Endothelial cell of umbilical vein (primary cell): ENCODE data around the gene FCMR. TPM values are rescaled to one million over a fixed set of nuclear protein-coding genes. Genes with fewer than 3 reads are reported as not detected.

ENCODE experiments used
- BruUV-seq: library from RNA; stranded (reverse); fragments of 400-500 nt; replicated peaks from 2 replicates; lab custom pipeline; 2021; lab: Mats Ljungman, UMichigan
- CTCF ChIA-PET: fragments of 300-600, 350-600 bp; sonication (Branson Sonifier 250); formaldehyde crosslinking; loops from one replicate; lab custom pipeline; 2021; ENCODE audit warnings: antibody characterized with exemption, inconsistent platforms; lab: Charles Lee
- POLR2A ChIA-PET: fragments of 300-600, 350-600 bp; sonication (Branson Sonifier 250); formaldehyde crosslinking; loops from one replicate; lab custom pipeline; 2021; ENCODE audit warnings: antibody characterized with exemption, inconsistent platforms; lab: Charles Lee
- DNase-seq: peaks from one replicate; pipeline ENCODE4 v3.0.0-alpha.2; 2011; ENCODE audit warnings: low read depth, low spot score
- FAIRE-seq: peaks from 2 replicates; lab custom pipeline; 2011; peaks lifted over from hg19 to GRCh38; lab: Jason Lieb, UNC
- H2AFZ ChIP-seq: 2 replicates; pipeline ENCODE4 v1.6.0; 2012; ENCODE audit warnings: low read depth, low read length, control low read depth, inconsistent platforms
- H3K27ac ChIP-seq: 2 replicates; pipeline ENCODE4 v1.5.1; 2011; ENCODE audit warnings: low read depth, mild to moderate bottlenecking, control low read depth, low read length, moderate library complexity; ENCODE audit not compliant: insufficient read depth
- H3K27me3 ChIP-seq, 2 experiments: 2 replicates each; pipeline versions ENCODE4 v1.6.0 to v1.6.1; 2011; ENCODE audit warnings: low read length in 2 of 2, mixed read lengths in 1 of 2; ENCODE audit not compliant: control insufficient read depth in 2 of 2, insufficient read depth in 2 of 2
- H3K36me3 ChIP-seq, 2 experiments: 2 replicates in 1 of 2; 3 replicates in 1 of 2; pipeline ENCODE4 v1.5.1; 2011; ENCODE audit warnings: low read length in 2 of 2, mild to moderate bottlenecking in 1 of 2, moderate library complexity in 1 of 2; ENCODE audit not compliant: control insufficient read depth in 2 of 2, insufficient read depth in 2 of 2; ENCODE audit errors: extremely low read depth in 1 of 2
- H3K4me1 ChIP-seq: 3 replicates; pipeline ENCODE4 v1.5.1; 2011; ENCODE audit warnings: mild to moderate bottlenecking, low read length; ENCODE audit not compliant: control insufficient read depth, insufficient read depth; ENCODE audit errors: extremely low read depth
- H3K4me2 ChIP-seq: 2 replicates; pipeline ENCODE4 v1.6.1; 2011; ENCODE audit warnings: low read length, control low read depth, mixed read lengths; ENCODE audit not compliant: insufficient read depth
- H3K4me3 ChIP-seq, 3 experiments: fragments of 200-600 bp in 1 of 3; sonication (generic), shearing (Covaris generic) in 1 of 3; replicated peaks in 1 of 3; 2 replicates each; pipeline ENCODE4 v1.5.1; 2011 to 2016; ENCODE audit warnings: control low read depth in 3 of 3, low read length in 3 of 3, mild to moderate bottlenecking in 2 of 3, inconsistent platforms in 1 of 3, low read depth in 1 of 3, moderate library complexity in 1 of 3; ENCODE audit not compliant: insufficient read depth in 1 of 3
- H3K79me2 ChIP-seq: 2 replicates; pipeline ENCODE4 v1.6.0; 2012; ENCODE audit warnings: low read length, inconsistent platforms; ENCODE audit not compliant: control insufficient read depth, insufficient read depth
- H3K9ac ChIP-seq: replicated peaks from 2 replicates; pipeline ENCODE3; 2011; ENCODE audit warnings: low read length, control low read depth; ENCODE audit not compliant: insufficient read depth; ENCODE audit errors: extremely low read depth
- H3K9me1 ChIP-seq: replicated peaks from 3 replicates; pipeline ENCODE4 v1.6.0; 2011; ENCODE audit warnings: mild to moderate bottlenecking, low read length; ENCODE audit not compliant: control insufficient read depth, insufficient read depth; ENCODE audit errors: extremely low read depth
- H3K9me3 ChIP-seq: replicated peaks from 2 replicates; pipeline ENCODE4 v1.5.1; 2012; ENCODE audit warnings: low read length, inconsistent platforms; ENCODE audit not compliant: control insufficient read depth, insufficient read depth
- H4K20me1 ChIP-seq: replicated peaks from 2 replicates; pipeline ENCODE3; 2011; ENCODE audit warnings: mild to moderate bottlenecking, low read length; ENCODE audit not compliant: control insufficient read depth, insufficient read depth; ENCODE audit errors: extremely low read depth
- CTCF ChIP-seq, 2 donors: IDR thresholded peaks; 1 replicate in 1 of 2; 2 replicates in 1 of 2; pipeline ENCODE4 v1.5.1; 2011; ENCODE audit warnings: low read length in 2 of 2, mild to moderate bottlenecking in 2 of 2, moderate library complexity in 2 of 2, control low read depth in 1 of 2, inconsistent platforms in 1 of 2, low read depth in 1 of 2; ENCODE audit not compliant: insufficient read depth in 1 of 2; ENCODE audit errors: extremely low read depth in 1 of 2
- EZH2 ChIP-seq: IDR thresholded peaks from 2 replicates; pipeline ENCODE4 v1.6.1; 2012; ENCODE audit warnings: borderline replicate concordance, low read depth, mild to moderate bottlenecking, moderate library complexity, low read length, inconsistent platforms; ENCODE audit not compliant: severe bottlenecking
- FOS ChIP-seq: IDR thresholded peaks from 2 replicates; pipeline ENCODE4 v1.6.1; 2011; ENCODE audit warnings: mild to moderate bottlenecking, low read length, moderate library complexity, borderline replicate concordance; ENCODE audit not compliant: insufficient read depth
- GATA2 ChIP-seq: IDR thresholded peaks from 2 replicates; pipeline ENCODE4 v1.7.0; 2011; ENCODE audit warnings: low read depth, mild to moderate bottlenecking, moderate library complexity, mixed read lengths, low read length; ENCODE audit not compliant: insufficient read length, insufficient read depth
- JUN ChIP-seq: IDR thresholded peaks from 2 replicates; pipeline ENCODE4 v1.6.1; 2011; ENCODE audit warnings: borderline replicate concordance, low read depth; ENCODE audit not compliant: insufficient read length, insufficient read depth
- MAX ChIP-seq: IDR thresholded peaks from 2 replicates; pipeline ENCODE4 v1.6.1; 2011; ENCODE audit not compliant: insufficient read depth, insufficient read length
- MYC ChIP-seq: IDR thresholded peaks from one replicate; pipeline ENCODE4 v1.6.1; 2011; ENCODE audit warnings: mild to moderate bottlenecking, low read depth, low read length
- POLR2A ChIP-seq: IDR thresholded peaks from 2 replicates; pipeline ENCODE4 v1.6.1; 2012; ENCODE audit warnings: low read depth, mild to moderate bottlenecking, control low read depth, low read length
- POLR2AphosphoS5 ChIP-seq: IDR thresholded peaks from 2 replicates; pipeline ENCODE4 v1.6.1; 2012; ENCODE audit warnings: low read depth, mild to moderate bottlenecking, control low read depth, low read length, moderate library complexity; ENCODE audit not compliant: insufficient read depth
- dilution Hi-C: fragments of 300-500 bp; cut with MboI; formaldehyde crosslinking; loops from one replicate; pipeline ENCODE4 v1.15.0; 2019; ENCODE audit warnings: low sequenced_read_pairs; ENCODE audit not compliant: extremely low pct_ligation_motif_present
- intact Hi-C: fragments of 100-400 bp; cut with micrococcal nuclease; formaldehyde crosslinking; loops from one replicate; pipeline ENCODE4 v1.10.0; 2022
- polyA plus RNA-seq, 4 experiments: library from polyadenylated mRNA; depleted of rRNA in 3 of 4; stranded (reverse) in 3 of 4; unstranded in 1 of 4; fragments of >200 nt; gene quantifications; 2 replicates each; pipeline versions ENCODE4 v1.2.1 to v1.2.3, GENCODE V29; 2011 to 2012; ENCODE audit warnings: missing spikeins in 1 of 4
- total RNA-seq: library from RNA; stranded (reverse); gene quantifications from 2 replicates; pipeline ENCODE4 v1.2.3, GENCODE V29; 2021

Gene FCMR
- total and polyA plus RNA-seq, 2 donors (not counting 3 experiments of a cell fraction or from before 2014, with no cell fraction given) = not detected

- no TSS peak for BruUV-seq
- no peaks in the 10 kb centered on the region for H3K9me1 ChIP-seq
These were observed 39.1 kb upstream of the FCMR start for GRCh38 chr1:206960676-206961386.

More at GRCh38 chr1:206960676-206961386, 39.1 kb upstream of the FCMR start:
- intact Hi-C loops = no loop called here
- CTCF ChIA-PET = interaction anchor here (0.6 to 1.0 kb wide), 2 partner anchors 19 to 25 kb away, joined by 3 read pairs; no protein-coding TSS in a partner anchor
- dilution Hi-C loops = no loop called here
- no peak overlapping the region for H3K9ac ChIP-seq
- no peak overlapping the region for H3K27ac ChIP-seq
- no peaks in the 10 kb centered on the region for H3K9me3 ChIP-seq
- H4K20me1 ChIP-seq = no peaks in the 10 kb centered on the region
- no peak overlapping the region for H3K4me3 ChIP-seq
- TF ChIP-seq FOS (no peak), POLR2A (no peak), POLR2AphosphoS5 (no peak), MYC (no peak), JUN (no peak), GATA2 (no peak), MAX (no peak), CTCF (IDR thresholded peaks at IDR 0.05; ENCODE audit: extremely low read depth in 1 of 2, insufficient read depth in 1 of 2, low read depth in 1 of 2, low read length in 2 of 2) (no peak), EZH2 (no peak)
- no peaks in the 10 kb centered on the region for H3K79me2 ChIP-seq
- DNase-seq = no peak
- no peaks in the 10 kb centered on the region for H3K36me3 ChIP-seq
- H2AFZ ChIP-seq = no peak overlapping the region
- H3K4me1 ChIP-seq = no peaks in the 10 kb centered on the region
- POLR2A ChIA-PET = no interaction called here
- H3K27me3 ChIP-seq = no peaks in the 10 kb centered on the region
- no peak for FAIRE-seq
- no peak overlapping the region for H3K4me2 ChIP-seq
